HT-29 (cell line): Measurements from ENCODE around the gene PCLAF. TPM values are rescaled to one million over a fixed set of nuclear protein-coding genes. Genes with fewer than 3 reads are reported as not detected.
"Not testable (repeated sequence)": the region's sequence is repeated elsewhere in the genome, so short reads cannot be mapped to it uniquely, and the experiment has no call there.

ENCODE experiments used
- DNase-seq: peaks from one replicate; pipeline ENCODE4 v3.0.0-alpha.2; 2015; ENCODE audit warnings: low spot score
- total RNA-seq: library from RNA; depleted of rRNA; stranded (reverse); fragments of >200 nt; shearing (Covaris generic); gene quantifications from 2 replicates; pipeline ENCODE4 v1.2.3, GENCODE V29; 2014

Gene PCLAF
- total RNA-seq, 1 experiment from 2014 or later = 80.0 TPM

DNA sequence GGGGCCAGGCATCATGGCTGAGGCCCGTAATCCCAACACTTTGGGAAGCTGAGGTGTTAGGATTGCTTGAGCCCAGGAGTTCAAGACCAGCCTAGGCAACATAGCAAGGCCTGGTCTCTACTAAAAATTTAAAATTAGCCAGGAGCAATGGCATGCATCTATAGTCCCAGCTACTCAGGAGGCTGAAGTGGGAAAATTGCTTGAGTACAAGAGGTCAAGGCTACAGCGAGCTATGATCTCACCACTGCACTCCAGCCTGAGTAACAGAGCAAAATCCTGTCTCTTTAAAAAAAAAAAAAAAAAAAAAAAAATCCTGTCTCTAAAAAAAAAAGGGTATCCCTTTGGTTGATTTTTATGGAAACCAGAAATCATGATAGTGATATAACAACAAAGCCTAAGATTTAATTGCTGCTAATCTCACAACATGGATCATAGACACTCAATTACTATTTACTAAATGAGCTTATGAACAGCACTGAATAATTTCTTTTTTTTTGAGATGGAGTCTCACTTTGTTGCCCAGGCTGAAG is 12.1 kb downstream of the PCLAF start:
- no peak for DNase-seq

- no peak for DNase-seq
Observed at GRCh38 chr15:64361259-64361658, 20.0 kb downstream of the PCLAF start.

DNA sequence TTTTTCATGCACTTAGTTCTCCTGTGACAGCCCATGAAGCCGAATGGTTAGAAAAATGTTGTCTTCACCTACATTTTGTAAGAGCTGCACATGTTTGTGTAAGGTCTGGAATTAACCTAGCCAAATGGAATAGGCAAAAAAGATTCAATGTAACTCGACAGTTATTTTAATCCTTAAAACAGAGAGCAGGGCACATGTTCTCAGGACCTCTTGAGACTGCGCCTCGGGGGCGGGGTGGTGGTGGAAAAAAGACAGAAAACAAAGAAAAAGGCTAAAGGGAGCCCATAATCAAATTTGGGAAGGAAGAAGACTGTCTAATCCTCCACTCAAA is 24.6 kb downstream of the PCLAF start:
- DNase-seq = no peak

- peak; percentile 99 for DNase-seq
Observed at GRCh38 chr15:64355944-64356709, 25.1 kb downstream of the PCLAF start, which contains the start of gene CSNK1G1. Gene CSNK1G1, minus strand, starts transcription at chr15:64356173. Its CDS starts 55,674 bp downstream, at chr15:64300499.

- DNase-seq = peak; percentile 52
Observed at GRCh38 chr15:64355348-64355943, 25.8 kb downstream of the PCLAF start.

- DNase-seq = no peak
Observed at GRCh38 chr15:64354688-64355344, 26.4 kb downstream of the PCLAF start.

GRCh38 chr15:64351265-64351664 is 30.0 kb downstream of the PCLAF start:
- DNase-seq = no peak

DNA sequence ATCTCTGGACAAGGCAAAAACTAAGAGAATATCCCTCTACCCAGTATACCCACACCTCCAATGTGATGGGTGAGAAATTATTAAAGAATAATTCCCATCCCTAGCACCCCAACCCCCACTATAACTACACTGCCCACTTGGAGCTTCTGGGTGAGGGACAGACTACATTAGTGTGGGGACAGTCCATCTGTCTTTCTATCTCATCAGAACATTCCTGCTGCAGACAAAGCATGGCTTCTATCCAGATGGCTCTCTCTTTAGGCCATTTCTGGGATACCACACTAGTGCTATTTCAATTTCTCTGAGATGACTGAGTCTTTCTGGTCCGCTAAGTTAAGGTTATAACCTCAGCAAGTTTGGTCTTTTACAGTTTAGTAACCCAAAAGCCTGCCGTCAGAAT is 31.9 kb downstream of the PCLAF start:
- no peak for DNase-seq

DNA sequence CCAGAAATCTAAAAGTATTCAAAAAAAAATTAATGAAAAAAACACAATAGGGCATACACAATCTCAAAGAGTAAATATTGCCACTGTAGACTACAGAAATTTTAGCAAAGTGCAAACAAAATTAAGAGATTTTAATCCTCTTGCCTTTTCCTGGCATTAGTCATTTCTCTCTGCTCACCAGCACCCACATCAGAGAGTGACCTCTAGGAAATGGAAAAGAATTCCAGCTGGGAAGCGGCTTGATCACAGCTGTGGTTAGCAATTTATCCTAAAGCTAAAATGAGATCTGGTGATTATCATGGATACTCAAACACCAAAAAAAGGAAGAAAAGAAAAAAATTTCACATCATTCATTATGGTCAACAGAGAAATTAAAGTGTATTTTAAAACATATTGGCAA is 32.8 kb downstream of the PCLAF start:
- DNase-seq = no peak

DNA sequence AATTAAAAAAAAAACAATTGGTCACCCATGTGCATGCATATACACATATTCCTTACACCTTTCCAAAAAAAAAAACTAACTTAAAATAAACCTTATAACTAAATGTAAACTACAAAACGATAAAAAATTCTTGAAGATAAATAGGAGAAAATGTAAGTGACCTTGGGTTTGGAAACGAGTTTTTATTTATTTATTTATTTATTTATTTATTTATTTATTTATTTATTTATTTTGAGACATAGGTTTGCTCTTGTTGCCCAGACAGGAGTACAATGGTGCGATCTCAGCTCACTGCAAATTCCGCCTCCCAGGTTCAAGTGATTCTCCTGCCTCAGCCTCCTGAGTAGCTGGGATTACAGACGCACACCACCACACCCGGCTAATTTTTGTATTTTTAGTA is 35.0 kb downstream of the PCLAF start:
- DNase-seq = not testable (repeated sequence)

GRCh38 chr15:64344651-64345294 is 36.5 kb downstream of the PCLAF start:
- DNase-seq = peak; percentile 30

- no peak for DNase-seq
Observed at GRCh38 chr15:64343841-64344240, 37.4 kb downstream of the PCLAF start.

GRCh38 chr15:64343222-64343621 is 38.0 kb downstream of the PCLAF start:
- DNase-seq = no peak

DNA sequence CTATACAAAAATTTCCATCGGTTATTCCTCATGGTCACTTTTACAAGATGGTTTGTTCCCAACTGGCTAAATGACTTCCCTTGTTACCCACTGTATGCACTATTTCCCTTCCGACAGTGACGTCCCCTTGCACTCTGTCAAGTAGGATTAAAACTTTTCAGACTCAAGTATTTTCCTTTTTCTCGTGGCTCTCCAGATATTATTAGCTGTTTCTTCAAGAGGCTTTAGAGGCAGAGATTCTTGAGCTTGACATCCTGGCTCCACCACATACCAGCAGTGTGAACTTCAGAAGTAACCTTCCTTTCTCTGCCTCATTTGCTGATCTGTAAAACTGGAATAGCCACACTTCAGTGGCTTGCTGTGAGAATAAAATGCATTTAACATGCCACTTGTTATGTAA is 39.3 kb downstream of the PCLAF start:
- no peak for DNase-seq

- DNase-seq = no peak
Observed at GRCh38 chr15:64340355-64340754, 40.9 kb downstream of the PCLAF start.

GRCh38 chr15:64337761-64338160 is 43.5 kb downstream of the PCLAF start:
- no peak for DNase-seq

GRCh38 chr15:64333986-64334929 is 47.0 kb downstream of the PCLAF start:
- DNase-seq = peak; percentile 75

DNA sequence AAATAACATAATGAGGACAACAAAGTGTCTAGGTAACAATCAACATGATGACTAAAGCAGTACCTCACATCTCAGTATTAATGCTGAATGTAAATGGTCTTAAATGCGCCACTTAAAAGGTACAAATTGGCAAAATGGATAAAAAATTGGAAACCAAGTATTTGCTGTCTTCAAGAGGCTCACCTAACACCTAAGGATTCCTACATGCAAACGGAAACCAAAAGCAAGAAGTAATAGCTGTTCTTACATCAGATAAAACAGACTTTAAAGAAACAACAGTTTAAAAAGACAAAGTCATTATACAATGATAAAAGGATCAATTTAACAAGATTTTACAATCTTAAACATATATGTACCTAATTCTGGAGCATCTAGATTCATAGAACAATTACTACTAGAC is 47.7 kb downstream of the PCLAF start:
- DNase-seq = no peak

DNA sequence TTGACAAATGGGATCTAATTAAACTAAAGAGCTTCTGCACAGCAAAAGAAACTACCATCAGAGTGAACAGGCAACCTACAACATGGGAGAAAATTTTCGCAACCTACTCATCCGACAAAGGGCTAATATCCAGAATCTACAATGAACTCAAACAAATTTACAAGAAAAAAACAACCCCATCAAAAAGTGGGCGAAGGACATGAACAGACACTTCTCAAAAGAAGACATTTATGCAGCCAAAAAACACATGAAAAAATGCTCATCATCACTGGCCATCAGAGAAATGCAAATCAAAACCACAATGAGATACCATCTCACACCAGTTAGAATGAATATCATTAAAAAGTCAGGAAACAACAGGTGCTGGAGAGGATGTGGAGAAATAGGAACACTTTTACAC is 49.6 kb downstream of the PCLAF start:
- not testable (repeated sequence) for DNase-seq

DNA sequence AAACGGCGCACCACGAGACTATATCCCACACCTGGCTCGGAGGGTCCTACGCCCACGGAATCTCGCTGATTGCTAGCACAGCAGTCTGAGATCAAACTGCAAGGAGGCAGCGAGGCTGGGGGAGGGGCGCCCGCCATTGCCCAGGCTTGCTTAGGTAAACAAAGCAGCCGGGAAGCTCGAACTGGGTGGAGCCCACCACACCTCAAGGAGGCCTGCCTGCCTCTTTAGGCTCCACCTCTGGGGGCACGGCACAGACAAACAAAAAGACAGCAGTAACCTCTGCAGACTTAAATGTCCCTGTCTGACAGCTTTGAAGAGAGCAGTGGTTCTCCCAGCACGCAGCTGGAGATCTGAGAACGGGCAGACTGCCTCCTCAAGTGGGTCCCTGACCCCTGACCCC is 54.3 kb downstream of the PCLAF start:
- DNase-seq = not testable (repeated sequence)

GRCh38 chr15:64326458-64326857 is 54.8 kb downstream of the PCLAF start:
- peak; percentile 34 for DNase-seq
